SK-N-MC (cell line): ENCODE measurements around the gene COTL1.

Source experiments
- EZH2 ChIP-seq: fragments of 200-600 bp; sonication (generic); IDR thresholded peaks from one replicate; pipeline ENCODE4 v1.6.1; 2017; ENCODE audit warnings: antibody characterized with exemption
- FOXP2 ChIP-seq: optimal IDR thresholded peaks from 2 replicates; pipeline ENCODE3; 2011; ENCODE audit warnings: mild to moderate bottlenecking, moderate library complexity; ENCODE audit not compliant: insufficient read depth; ENCODE audit errors: extremely low read length, control extremely low read depth
- POLR2AphosphoS5 ChIP-seq: IDR thresholded peaks from 2 replicates; pipeline ENCODE4 v1.6.1; 2012; ENCODE audit warnings: mild to moderate bottlenecking, low read depth, low read length, borderline replicate concordance

- TF ChIP-seq POLR2AphosphoS5 = no peak
- TF ChIP-seq EZH2 = no peak
- no peak for TF ChIP-seq FOXP2
Observed at GRCh38 chr16:84588991-84589390, 28.9 kb downstream of the COTL1 start.
